ENCODE results near the gene CFAP90. TPM values are rescaled to one million over a fixed set of nuclear protein-coding genes. Genes with fewer than 3 reads are reported as not detected.

Gene CFAP90
- total RNA-seq, 1 donor from 2014 or later, result not detected

Other genes with a start within 250 kb of the CFAP90 start
- 13.5 and 18.6 TPM in 2 replicates for gene FASTKD3, start 17.9 kb upstream of the CFAP90 start, total RNA-seq
- 83.0 and 90.4 TPM in 2 replicates for gene MTRR, start 18.0 kb upstream of the CFAP90 start, total RNA-seq

Measured in activated T-helper 1 cell treated with anti-CD3 and anti-CD28 coated beads, Interleukin-12 subunit alpha, Interleukin-12 subunit beta, Interleukin-2, Interleukin-4 antibody, amounts not matched to agents 30 ng/mL and 10 ng/mL and 1 ng/mL, durations not matched to agents 14 hours and 24 hours and 36 hours (primary cell).